A673 (cell line): ENCODE data around the gene NIN. TPM values are rescaled to one million over a fixed set of nuclear protein-coding genes. Genes with fewer than 3 reads are reported as not detected.

Experiments
- BruUV-seq: library from RNA; stranded (reverse); fragments of 400-500 nt; replicated peaks from 2 replicates; lab custom pipeline; 2021; lab: Mats Ljungman, UMichigan
- CTCF ChIA-PET: fragments of 300-600 bp; sonication (Branson Sonifier 250); formaldehyde crosslinking; loops from one replicate; lab custom pipeline; 2022; ENCODE audit warnings: antibody characterized with exemption; lab: Charles Lee
- POLR2A ChIA-PET: fragments of 300-600 bp; sonication (Branson Sonifier 250); formaldehyde crosslinking; loops from one replicate; lab custom pipeline; 2022; ENCODE audit warnings: antibody characterized with exemption; ENCODE audit not compliant: low non-redundant PET; lab: Charles Lee
- DNase-seq: peaks from one replicate; pipeline ENCODE4 v3.0.0-alpha.2; 2015; ENCODE audit warnings: low spot score
- H3K27ac ChIP-seq: fragments of 200-600 bp; sonication (generic); 2 replicates; pipeline ENCODE4 v1.5.1; 2016; ENCODE audit warnings: mixed run types, low read depth, mild to moderate bottlenecking, mixed read lengths, antibody characterized with exemption, low read length; ENCODE audit not compliant: poor library complexity, severe bottlenecking
- H3K27me3 ChIP-seq: fragments of 200-600 bp; sonication (generic); replicated peaks from 2 replicates; pipeline ENCODE4 v1.6.1; 2017; ENCODE audit warnings: mixed run types, low read depth, mild to moderate bottlenecking, mixed read lengths, antibody characterized with exemption, low read length; ENCODE audit not compliant: insufficient read depth, poor library complexity
- H3K36me3 ChIP-seq: fragments of 200-600 bp; sonication (generic); 2 replicates; pipeline ENCODE4 v1.6.1; 2016; ENCODE audit warnings: mixed run types, mild to moderate bottlenecking, mixed read lengths, antibody characterized with exemption, low read length; ENCODE audit not compliant: insufficient read depth, poor library complexity, severe bottlenecking
- H3K4me1 ChIP-seq: fragments of 200-600 bp; sonication (generic); 2 replicates; pipeline ENCODE4 v1.6.1; 2017; ENCODE audit warnings: mixed run types, mild to moderate bottlenecking, mixed read lengths, antibody characterized with exemption, low read length; ENCODE audit not compliant: insufficient read depth, poor library complexity, severe bottlenecking
- H3K4me3 ChIP-seq: fragments of 200-600 bp; sonication (generic); 2 replicates; pipeline ENCODE4 v1.5.1; 2016; ENCODE audit warnings: low read depth, mixed run types, mild to moderate bottlenecking, mixed read lengths, low read length; ENCODE audit not compliant: poor library complexity, severe bottlenecking
- H3K9me3 ChIP-seq: fragments of 200-600 bp; sonication (generic); 2 replicates; pipeline ENCODE4 v1.6.1; 2016; ENCODE audit warnings: mixed run types, low read depth, mild to moderate bottlenecking, mixed read lengths, antibody characterized with exemption, low read length; ENCODE audit not compliant: poor library complexity, severe bottlenecking
- EZH2 ChIP-seq: fragments of 200-600 bp; sonication (generic); IDR thresholded peaks from 2 replicates; pipeline ENCODE4 v1.6.1; 2017; ENCODE audit warnings: borderline replicate concordance, low read depth, mild to moderate bottlenecking, mixed read lengths, antibody characterized with exemption, low read length; ENCODE audit not compliant: poor library complexity, severe bottlenecking
- intact Hi-C: fragments of 100-400 bp; cut with micrococcal nuclease; formaldehyde crosslinking; loops from one replicate; pipeline ENCODE4 v1.10.0; 2022; ENCODE audit not compliant: unreplicated experiment
- total RNA-seq: library from RNA; stranded (reverse); gene quantifications from 2 replicates; pipeline ENCODE4 v1.2.3, GENCODE V29; 2021
- TF ChIP-seq, protein P1 (sequence below): fragments of 300-800, 200-600 bp; sonication (generic); conservative IDR thresholded peaks from 2 replicates; pipeline ENCODE4 v1.5.1; 2017; ENCODE audit warnings: low read depth, mild to moderate bottlenecking, antibody characterized with exemption, low read length, moderate library complexity, mixed read lengths

Gene NIN
- total RNA-seq, 1 experiment from 2014 or later, result 63.5 TPM

DNA sequence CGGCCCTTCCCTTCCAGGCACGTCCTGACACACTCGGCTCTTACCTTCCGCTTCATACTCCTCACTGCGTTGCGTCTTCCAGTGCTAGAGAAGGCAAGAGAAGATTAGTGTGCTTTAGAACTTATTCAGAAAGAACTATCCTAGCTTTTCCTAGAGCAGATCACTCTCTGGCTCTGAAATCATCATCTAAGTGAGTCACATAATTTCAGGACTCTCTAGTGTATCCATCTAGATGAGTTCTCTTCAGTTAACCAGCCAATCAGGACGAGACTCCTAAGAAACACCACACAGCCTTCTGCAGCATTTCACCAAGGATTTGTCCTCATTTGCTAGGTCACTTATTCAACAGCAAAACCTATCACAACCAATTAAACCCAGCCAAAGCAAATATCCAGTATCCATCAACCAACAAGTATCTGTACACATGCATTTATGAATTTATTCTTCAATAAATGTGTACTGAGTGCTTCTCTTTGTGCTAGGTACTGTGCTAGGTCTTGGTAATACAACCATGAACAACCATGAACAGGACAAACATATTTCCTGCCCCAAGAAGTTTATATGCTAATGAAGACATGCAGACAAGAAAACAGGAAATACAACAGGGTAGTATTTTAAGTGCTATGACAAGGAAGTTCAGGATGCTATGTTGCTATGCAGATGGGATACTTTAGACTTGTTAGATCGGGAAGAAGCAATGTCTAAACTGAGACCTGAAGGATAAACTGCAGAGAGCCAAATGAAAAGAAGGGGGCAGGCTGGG lies 52.1 kb downstream of the NIN start:
- ChIA-PET POLR2A (no interaction called here), CTCF (interaction anchor here (0.8 kb wide), 1 partner anchor 21 kb away, joined by 3 read pairs; no protein-coding TSS in a partner anchor)
- H3K36me3 ChIP-seq, result no peaks in the 10 kb centered on the region
- H3K4me1 ChIP-seq, result peaks cover 6% of the 10 kb centered on the region
- BruUV-seq, result no TSS peak
- TF ChIP-seq, protein P1, sequence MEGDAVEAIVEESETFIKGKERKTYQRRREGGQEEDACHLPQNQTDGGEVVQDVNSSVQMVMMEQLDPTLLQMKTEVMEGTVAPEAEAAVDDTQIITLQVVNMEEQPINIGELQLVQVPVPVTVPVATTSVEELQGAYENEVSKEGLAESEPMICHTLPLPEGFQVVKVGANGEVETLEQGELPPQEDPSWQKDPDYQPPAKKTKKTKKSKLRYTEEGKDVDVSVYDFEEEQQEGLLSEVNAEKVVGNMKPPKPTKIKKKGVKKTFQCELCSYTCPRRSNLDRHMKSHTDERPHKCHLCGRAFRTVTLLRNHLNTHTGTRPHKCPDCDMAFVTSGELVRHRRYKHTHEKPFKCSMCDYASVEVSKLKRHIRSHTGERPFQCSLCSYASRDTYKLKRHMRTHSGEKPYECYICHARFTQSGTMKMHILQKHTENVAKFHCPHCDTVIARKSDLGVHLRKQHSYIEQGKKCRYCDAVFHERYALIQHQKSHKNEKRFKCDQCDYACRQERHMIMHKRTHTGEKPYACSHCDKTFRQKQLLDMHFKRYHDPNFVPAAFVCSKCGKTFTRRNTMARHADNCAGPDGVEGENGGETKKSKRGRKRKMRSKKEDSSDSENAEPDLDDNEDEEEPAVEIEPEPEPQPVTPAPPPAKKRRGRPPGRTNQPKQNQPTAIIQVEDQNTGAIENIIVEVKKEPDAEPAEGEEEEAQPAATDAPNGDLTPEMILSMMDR, result no peak
- TF ChIP-seq EZH2, result no peak
- no peak for DNase-seq
- no peak overlapping the region for H3K27ac ChIP-seq
- no peaks in the 10 kb centered on the region for H3K27me3 ChIP-seq
- intact Hi-C loops, result loop anchor here (2.0 to 5.0 kb wide), 2 partner anchors 176 to 457 kb away; no protein-coding TSS in a partner anchor
- no peak overlapping the region for H3K4me3 ChIP-seq
- no peaks in the 10 kb centered on the region for H3K9me3 ChIP-seq

DNA sequence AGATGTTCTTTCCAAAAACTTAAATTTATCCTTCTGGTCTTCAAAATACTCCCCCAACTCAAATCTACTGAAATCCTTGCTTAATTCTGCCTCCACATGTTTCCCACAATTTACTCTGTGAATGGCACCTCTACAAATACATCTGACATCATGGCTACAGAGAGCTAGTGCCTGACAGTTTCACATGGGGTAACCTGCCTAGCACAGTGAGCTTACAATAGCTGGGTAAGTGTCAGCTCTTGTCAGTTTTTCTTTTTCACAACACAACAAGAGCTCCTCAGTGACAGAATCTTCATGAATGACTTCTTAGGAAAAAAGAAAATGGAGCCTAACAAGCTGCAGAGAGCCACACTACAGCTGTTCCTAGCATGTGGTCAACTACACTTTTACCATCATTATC lies 54.4 kb downstream of the NIN start:
- H3K36me3 ChIP-seq, result peaks cover 5% of the 10 kb centered on the region
- ChIA-PET CTCF (interaction anchor here (1.0 kb wide), 1 partner anchor 176 kb away, joined by 4 read pairs; no protein-coding TSS in a partner anchor), POLR2A (interaction anchor here (0.6 kb wide), 1 partner anchor 11 kb away, joined by 5 read pairs; no protein-coding TSS in a partner anchor)
- intact Hi-C loops, result loop anchor here (5.0 kb wide), 1 partner anchor 454 kb away; no protein-coding TSS in a partner anchor
- no peaks in the 10 kb centered on the region for H3K9me3 ChIP-seq
- H3K27ac ChIP-seq, result no peak overlapping the region
- BruUV-seq, result no TSS peak
- no peak for DNase-seq
- TF ChIP-seq, protein P1, result no peak
- no peak for TF ChIP-seq EZH2
- H3K4me3 ChIP-seq, result no peak overlapping the region
- no peaks in the 10 kb centered on the region for H3K27me3 ChIP-seq
- peaks cover 5% of the 10 kb centered on the region for H3K4me1 ChIP-seq

DNA sequence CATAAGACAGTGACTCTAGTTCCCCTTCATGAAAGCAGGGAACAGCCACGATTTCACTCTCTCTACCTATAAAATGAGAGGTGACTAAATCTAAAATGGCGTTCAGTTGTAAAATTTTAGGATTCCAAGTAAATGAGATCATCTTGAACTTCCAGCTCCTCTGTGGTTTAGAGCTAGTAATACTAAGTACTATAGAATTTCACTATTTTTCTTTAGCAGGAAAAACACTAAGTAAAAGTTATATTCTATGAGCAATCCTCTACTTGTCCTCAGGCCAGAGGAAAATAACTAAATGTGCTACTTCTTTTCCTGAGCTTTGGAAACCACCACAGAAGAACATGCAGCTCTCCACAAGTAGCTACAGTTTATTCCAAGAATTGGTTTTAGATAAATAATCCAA lies 55.6 kb downstream of the NIN start:
- ChIA-PET CTCF (interaction anchor here (0.7 kb wide), 1 partner anchor 144 kb away, joined by 3 read pairs; no protein-coding TSS in a partner anchor), POLR2A (no interaction called here)
- DNase-seq, result peak; percentile 17
- H3K27ac ChIP-seq, result no peak overlapping the region
- no peak overlapping the region for H3K4me3 ChIP-seq
- TF ChIP-seq, protein P1, result no peak
- TF ChIP-seq EZH2, result no peak
- H3K9me3 ChIP-seq, result no peaks in the 10 kb centered on the region
- no peaks in the 10 kb centered on the region for H3K27me3 ChIP-seq
- no TSS peak for BruUV-seq
- H3K36me3 ChIP-seq, result peaks cover 17% of the 10 kb centered on the region
- peaks cover 5% of the 10 kb centered on the region for H3K4me1 ChIP-seq
- intact Hi-C loops, result loop anchor here (5.0 kb wide), 1 partner anchor 453 kb away; no protein-coding TSS in a partner anchor
